Activated T-cell treated with anti-CD3 and anti-CD28 coated beads, Interleukin-2, amount 50 U/mL, for 4 hours (primary cell): ENCODE measurements around the gene RCOR1. TPM values are rescaled to one million over a fixed set of nuclear protein-coding genes. Genes with fewer than 3 reads are reported as not detected.

Experiments used
- ATAC-seq, 2 donors: fragments of 200-7000 bp; cut with Tn5 transposase; one replicate each; pipeline ENCODE4 v1.10.0; 2021
- DNase-seq: peaks from one replicate; pipeline ENCODE4 v3.0.0-alpha.2; 2020
- H3K27me3 Mint-ChIP-seq: one replicate; pipeline ENCODE4 v1.8.0; 2021; ENCODE audit warnings: low read depth, mixed read lengths
- H3K36me3 Mint-ChIP-seq: one replicate; pipeline ENCODE4 v1.8.0; 2022; ENCODE audit warnings: mixed read lengths; ENCODE audit not compliant: insufficient read depth
- H3K4me1 Mint-ChIP-seq: one replicate; pipeline ENCODE4 v1.8.0; 2021; ENCODE audit warnings: low read depth, mixed read lengths
- H3K4me3 Mint-ChIP-seq: one replicate; pipeline ENCODE4 v1.8.0; 2021; ENCODE audit warnings: mild to moderate bottlenecking, moderate library complexity, mixed read lengths
- H3K9me3 Mint-ChIP-seq: one replicate; pipeline ENCODE4 v1.8.0; 2021; ENCODE audit warnings: mixed read lengths
- total RNA-seq, 3 donors: library from RNA; stranded (reverse); gene quantifications; one replicate each; pipeline ENCODE4 v1.2.1, GENCODE V29; 2021

Gene RCOR1
- total RNA-seq, 3 donors from 2014 or later, result 12.5 to 14.7 (median 13.9) TPM

GRCh38 chr14:102731871-102732800, 139.7 kb downstream of the RCOR1 start:
- Mint-ChIP-seq H3K27me3 (no peaks in the 10 kb centered on the region), H3K9me3 (no peaks in the 10 kb centered on the region), H3K4me1 (no peaks in the 10 kb centered on the region), H3K4me3 (no peak overlapping the region), H3K36me3 (peaks cover 21% of the 10 kb centered on the region)
- ATAC-seq, result no peak
- no peak for DNase-seq

- H3K4me3 Mint-ChIP-seq, result no peak overlapping the region
- no peaks in the 10 kb centered on the region for H3K4me1 Mint-ChIP-seq
- DNase-seq (no peak), ATAC-seq (no peak)
- H3K9me3 Mint-ChIP-seq, result no peaks in the 10 kb centered on the region
- no peaks in the 10 kb centered on the region for H3K27me3 Mint-ChIP-seq
- H3K36me3 Mint-ChIP-seq, result peaks cover 14% of the 10 kb centered on the region
Measured at GRCh38 chr14:102732924-102733323, 140.5 kb downstream of the RCOR1 start.

GRCh38 chr14:102733326-102733725, 140.9 kb downstream of the RCOR1 start:
- DNase-seq (no peak), ATAC-seq (no peak)
- Mint-ChIP-seq H3K4me3 (no peak overlapping the region), H3K4me1 (no peaks in the 10 kb centered on the region), H3K9me3 (no peaks in the 10 kb centered on the region), H3K36me3 (peaks cover 11% of the 10 kb centered on the region), H3K27me3 (no peaks in the 10 kb centered on the region)

- no peak for DNase-seq
- ATAC-seq, result no peak
- Mint-ChIP-seq H3K4me3 (no peak overlapping the region), H3K9me3 (no peaks in the 10 kb centered on the region), H3K4me1 (no peaks in the 10 kb centered on the region), H3K36me3 (peaks cover 11% of the 10 kb centered on the region), H3K27me3 (no peaks in the 10 kb centered on the region)
Measured at GRCh38 chr14:102734436-102734835, 142.0 kb downstream of the RCOR1 start.

- H3K36me3 Mint-ChIP-seq, result peaks cover 4% of the 10 kb centered on the region
- no peaks in the 10 kb centered on the region for H3K9me3 Mint-ChIP-seq
- no peaks in the 10 kb centered on the region for H3K27me3 Mint-ChIP-seq
- DNase-seq, result no peak
- H3K4me1 Mint-ChIP-seq, result no peaks in the 10 kb centered on the region
- no peak overlapping the region for H3K4me3 Mint-ChIP-seq
- ATAC-seq, result no peak
Measured at GRCh38 chr14:102736956-102737355, 144.5 kb downstream of the RCOR1 start.

GRCh38 chr14:102737402-102738372, 145.2 kb downstream of the RCOR1 start:
- no peaks in the 10 kb centered on the region for H3K9me3 Mint-ChIP-seq
- H3K4me1 Mint-ChIP-seq, result no peaks in the 10 kb centered on the region
- no peak for ATAC-seq
- peaks cover 4% of the 10 kb centered on the region for H3K36me3 Mint-ChIP-seq
- DNase-seq, result no peak
- H3K27me3 Mint-ChIP-seq, result no peaks in the 10 kb centered on the region
- H3K4me3 Mint-ChIP-seq, result no peak overlapping the region

- no peak for DNase-seq
- Mint-ChIP-seq H3K4me3 (no peak overlapping the region), H3K36me3 (peaks cover 1% of the 10 kb centered on the region), H3K9me3 (no peaks in the 10 kb centered on the region), H3K27me3 (no peaks in the 10 kb centered on the region), H3K4me1 (no peaks in the 10 kb centered on the region)
- peak in 1 of 2 donors; percentile 27 for ATAC-seq
Measured at GRCh38 chr14:102738373-102739189, 146.1 kb downstream of the RCOR1 start.

- no peaks in the 10 kb centered on the region for H3K9me3 Mint-ChIP-seq
- H3K4me1 Mint-ChIP-seq, result no peaks in the 10 kb centered on the region
- DNase-seq (no peak), ATAC-seq (no peak)
- H3K4me3 Mint-ChIP-seq, result no peak overlapping the region
- no peaks in the 10 kb centered on the region for H3K36me3 Mint-ChIP-seq
- H3K27me3 Mint-ChIP-seq, result no peaks in the 10 kb centered on the region
Measured at GRCh38 chr14:102739190-102739469, 146.7 kb downstream of the RCOR1 start.

- no peaks in the 10 kb centered on the region for H3K9me3 Mint-ChIP-seq
- H3K4me3 Mint-ChIP-seq, result no peak overlapping the region
- no peaks in the 10 kb centered on the region for H3K27me3 Mint-ChIP-seq
- DNase-seq, result no peak
- no peaks in the 10 kb centered on the region for H3K4me1 Mint-ChIP-seq
- peaks cover 2% of the 10 kb centered on the region for H3K36me3 Mint-ChIP-seq
- no peak for ATAC-seq
Measured at GRCh38 chr14:102746634-102747438, 154.4 kb downstream of the RCOR1 start.

GRCh38 chr14:102748806-102749205, 156.4 kb downstream of the RCOR1 start:
- H3K27me3 Mint-ChIP-seq, result no peaks in the 10 kb centered on the region
- no peaks in the 10 kb centered on the region for H3K4me1 Mint-ChIP-seq
- no peaks in the 10 kb centered on the region for H3K9me3 Mint-ChIP-seq
- no peak for DNase-seq
- H3K36me3 Mint-ChIP-seq, result peaks cover 2% of the 10 kb centered on the region
- no peak overlapping the region for H3K4me3 Mint-ChIP-seq
- ATAC-seq, result no peak

- no peak for DNase-seq
- H3K4me1 Mint-ChIP-seq, result peaks cover 2% of the 10 kb centered on the region
- peaks cover 2% of the 10 kb centered on the region for H3K36me3 Mint-ChIP-seq
- no peaks in the 10 kb centered on the region for H3K9me3 Mint-ChIP-seq
- no peaks in the 10 kb centered on the region for H3K27me3 Mint-ChIP-seq
- no peak overlapping the region for H3K4me3 Mint-ChIP-seq
- ATAC-seq, result no peak
Measured at GRCh38 chr14:102749393-102750305, 157.2 kb downstream of the RCOR1 start.

- DNase-seq (no peak), ATAC-seq (no peak)
- Mint-ChIP-seq H3K36me3 (peaks cover 2% of the 10 kb centered on the region), H3K4me3 (no peak overlapping the region), H3K9me3 (no peaks in the 10 kb centered on the region), H3K27me3 (no peaks in the 10 kb centered on the region), H3K4me1 (peaks cover 2% of the 10 kb centered on the region)
Measured at GRCh38 chr14:102750376-102750775, 157.9 kb downstream of the RCOR1 start.

GRCh38 chr14:102751088-102751487, 158.6 kb downstream of the RCOR1 start:
- H3K9me3 Mint-ChIP-seq, result no peaks in the 10 kb centered on the region
- no peak for DNase-seq
- H3K4me1 Mint-ChIP-seq, result peaks cover 2% of the 10 kb centered on the region
- H3K27me3 Mint-ChIP-seq, result no peaks in the 10 kb centered on the region
- H3K36me3 Mint-ChIP-seq, result peaks cover 2% of the 10 kb centered on the region
- no peak overlapping the region for H3K4me3 Mint-ChIP-seq
- ATAC-seq, result no peak
